B cell (primary cell): Measurements from ENCODE around the gene C11orf54.

Source experiments
- EZH2 ChIP-seq: IDR thresholded peaks from 2 replicates; pipeline ENCODE4 v1.6.1; 2012; ENCODE audit warnings: borderline replicate concordance, low read depth, mild to moderate bottlenecking, moderate library complexity, low read length; ENCODE audit not compliant: insufficient read depth, poor library complexity, severe bottlenecking
- TF ChIP-seq, protein P1 (sequence below): fragments of 200-600 bp; IDR thresholded peaks from one replicate; pipeline ENCODE4 v1.8.0; 2022; ENCODE audit warnings: antibody characterized with exemption, mild to moderate bottlenecking

DNA sequence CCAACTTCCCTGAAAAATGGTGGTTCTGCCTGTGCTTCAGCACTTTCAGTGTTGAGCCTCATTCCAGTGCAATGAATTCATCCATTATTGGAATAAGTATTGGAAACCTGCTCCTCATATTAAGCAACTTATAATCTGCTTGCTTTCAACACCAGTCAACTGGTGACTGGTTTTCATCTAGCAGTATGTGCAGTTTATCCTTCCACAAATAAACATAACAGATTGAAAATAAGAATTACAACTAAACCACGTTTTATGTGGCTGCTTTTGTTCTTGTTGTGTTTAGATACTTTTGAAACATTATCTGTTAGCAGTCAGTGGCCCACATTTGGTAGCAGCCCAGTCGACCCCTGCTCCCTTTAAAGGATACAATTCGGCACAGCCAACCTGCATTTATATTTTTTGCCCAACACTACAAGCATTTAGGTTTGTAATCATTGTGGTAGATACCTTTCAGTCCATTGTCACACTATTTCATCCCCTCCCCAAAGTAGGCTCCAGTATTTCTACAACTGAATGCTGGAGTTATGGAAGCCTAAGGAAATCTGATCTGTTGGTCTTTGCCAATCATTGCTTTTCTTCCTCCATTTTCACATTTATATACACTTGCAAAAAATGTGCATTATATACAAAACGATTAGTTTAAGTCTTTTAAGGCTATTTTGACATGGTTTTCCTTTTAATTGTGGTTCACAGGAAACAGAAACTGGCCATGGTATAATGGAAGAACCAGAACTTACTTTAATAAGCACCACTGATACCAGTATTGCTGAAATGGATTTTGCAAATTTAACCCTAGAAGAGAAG is 13.3 kb upstream of the C11orf54 start:
- TF ChIP-seq, protein P1, sequence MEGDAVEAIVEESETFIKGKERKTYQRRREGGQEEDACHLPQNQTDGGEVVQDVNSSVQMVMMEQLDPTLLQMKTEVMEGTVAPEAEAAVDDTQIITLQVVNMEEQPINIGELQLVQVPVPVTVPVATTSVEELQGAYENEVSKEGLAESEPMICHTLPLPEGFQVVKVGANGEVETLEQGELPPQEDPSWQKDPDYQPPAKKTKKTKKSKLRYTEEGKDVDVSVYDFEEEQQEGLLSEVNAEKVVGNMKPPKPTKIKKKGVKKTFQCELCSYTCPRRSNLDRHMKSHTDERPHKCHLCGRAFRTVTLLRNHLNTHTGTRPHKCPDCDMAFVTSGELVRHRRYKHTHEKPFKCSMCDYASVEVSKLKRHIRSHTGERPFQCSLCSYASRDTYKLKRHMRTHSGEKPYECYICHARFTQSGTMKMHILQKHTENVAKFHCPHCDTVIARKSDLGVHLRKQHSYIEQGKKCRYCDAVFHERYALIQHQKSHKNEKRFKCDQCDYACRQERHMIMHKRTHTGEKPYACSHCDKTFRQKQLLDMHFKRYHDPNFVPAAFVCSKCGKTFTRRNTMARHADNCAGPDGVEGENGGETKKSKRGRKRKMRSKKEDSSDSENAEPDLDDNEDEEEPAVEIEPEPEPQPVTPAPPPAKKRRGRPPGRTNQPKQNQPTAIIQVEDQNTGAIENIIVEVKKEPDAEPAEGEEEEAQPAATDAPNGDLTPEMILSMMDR, result no peak
- no peak for TF ChIP-seq EZH2
